22Rv1 (cell line): Measurements from ENCODE around the gene OR4D5.

Experiments
- H3K27ac ChIP-seq: fragments of 450-650 bp; 2 replicates; pipeline ENCODE4 v1.5.1; 2017
- CTCF ChIP-seq: fragments of 450-650 bp; IDR thresholded peaks from 2 replicates; pipeline ENCODE4 v1.5.1; 2017; ENCODE audit warnings: mild to moderate bottlenecking
- ZFX ChIP-seq: fragments of 450-650 bp; IDR thresholded peaks from 2 replicates; pipeline ENCODE4 v1.6.1; 2017; ENCODE audit warnings: antibody characterized with exemption, borderline replicate concordance

OR4D5 gene

GRCh38 chr11:123920943-123921342 lies 18.5 kb upstream of the OR4D5 start:
- no peak overlapping the region for H3K27ac ChIP-seq
- TF ChIP-seq CTCF (no peak), ZFX (no peak)

GRCh38 chr11:123924027-123924426 lies 15.4 kb upstream of the OR4D5 start:
- no peak for TF ChIP-seq CTCF
- no peak for TF ChIP-seq ZFX
- H3K27ac ChIP-seq = no peak overlapping the region

- TF ChIP-seq ZFX = no peak
- TF ChIP-seq CTCF = no peak
- H3K27ac ChIP-seq = no peak overlapping the region
Observed at GRCh38 chr11:123942413-123942812, 3.0 kb downstream of the OR4D5 start.

- TF ChIP-seq ZFX (no peak), CTCF (no peak)
- no peak within 1 kb of the TSS for H3K27ac ChIP-seq
Observed at GRCh38 chr11:123943738-123944137, 4.3 kb downstream of the OR4D5 start, which contains the start of gene OR6T1. OR6T1 (minus strand) TSS chr11:123943838; CDS start chr11:123943838, 0 bp downstream.

GRCh38 chr11:123945132-123945531 lies 5.7 kb downstream of the OR4D5 start:
- H3K27ac ChIP-seq = no peak overlapping the region
- TF ChIP-seq CTCF = no peak
- TF ChIP-seq ZFX = no peak

- H3K27ac ChIP-seq = no peak overlapping the region
- no peak for TF ChIP-seq ZFX
- no peak for TF ChIP-seq CTCF
Observed at GRCh38 chr11:123956752-123957151, 17.3 kb downstream of the OR4D5 start.

- no peak overlapping the region for H3K27ac ChIP-seq
- TF ChIP-seq ZFX (no peak), CTCF (no peak)
Observed at GRCh38 chr11:123973816-123974215, 34.4 kb downstream of the OR4D5 start.
